K562 (cell line): ENCODE data around the gene SCN1A. TPM values are rescaled to one million over a fixed set of nuclear protein-coding genes. Genes with fewer than 3 reads are reported as not detected.

Experiments
- ATAC-seq: fragments of 200-7000 bp; cut with Tn5 transposase; 3 replicates; pipeline ENCODE4 v1.9.1; 2020; ENCODE audit warnings: moderate library complexity
- BruUV-seq: library from RNA; stranded (reverse); fragments of 400-500 nt; replicated peaks from 2 replicates; lab custom pipeline; 2021; lab: Mats Ljungman, UMichigan
- CTCF ChIA-PET: fragments of 300-600 bp; formaldehyde crosslinking; extraction: SDS; loops from one replicate; lab custom pipeline; 2021; ENCODE audit warnings: low intra/inter-chr PET ratio; lab: Yijun Ruan, JAX
- POLR2A ChIA-PET: fragments of 300-600, 350-650 bp; sonication (Branson Sonifier 250); formaldehyde crosslinking; extraction: SDS; loops from one replicate; lab custom pipeline; 2021; ENCODE audit warnings: antibody characterized with exemption, inconsistent platforms; lab: Yijun Ruan, JAX
- DNase-seq, 4 experiments: peaks; one replicate each; pipeline versions ENCODE4 v3.0.0 to v3.0.0-alpha.2; 2011 to 2018; ENCODE audit warnings: low spot score in 3 of 4, mixed read lengths in 3 of 4; ENCODE audit errors: extremely low read depth in 1 of 4
- FAIRE-seq: peaks from 2 replicates; lab custom pipeline; 2011; peaks lifted over from hg19 to GRCh38; lab: Jason Lieb, UNC
- H2AFZ ChIP-seq: 2 replicates; pipeline ENCODE4 v1.6.0; 2011; ENCODE audit warnings: low read depth, low read length, control low read depth, inconsistent platforms
- H3K27ac ChIP-seq: fragments of 200-600 bp; 3 replicates; pipeline ENCODE4 v1.8.0; 2011; ENCODE audit warnings: low read depth, mild to moderate bottlenecking, control low read depth, inconsistent platforms, low read length, moderate library complexity, mixed read lengths; ENCODE audit errors: extremely low read depth
- H3K27me3 ChIP-seq, 2 experiments: fragments of 300-600 bp in 1 of 2; 2 replicates in 1 of 2; 3 replicates in 1 of 2; pipeline versions ENCODE4 v1.6.0 to v1.8.0; 2011; ENCODE audit warnings: inconsistent platforms in 2 of 2, low read length in 2 of 2, mild to moderate bottlenecking in 1 of 2, mixed read lengths in 1 of 2, moderate library complexity in 1 of 2; ENCODE audit not compliant: control insufficient read depth in 2 of 2, insufficient read depth in 2 of 2
- H3K36me3 ChIP-seq: fragments of 300-600 bp; 3 replicates; pipeline ENCODE4 v1.8.0; 2011; ENCODE audit warnings: mild to moderate bottlenecking, low read length, inconsistent platforms; ENCODE audit not compliant: control insufficient read depth, insufficient read depth
- H3K4me1 ChIP-seq, 2 experiments: fragments of 200-600 bp in 1 of 2; replicated peaks in 1 of 2; 2 replicates in 1 of 2; 3 replicates in 1 of 2; pipeline versions ENCODE4 v1.5.1 to v1.8.0; 2011; ENCODE audit warnings: inconsistent platforms in 2 of 2, low read length in 2 of 2, mild to moderate bottlenecking in 1 of 2, mixed read lengths in 1 of 2, moderate library complexity in 1 of 2; ENCODE audit not compliant: control insufficient read depth in 2 of 2, insufficient read depth in 2 of 2
- H3K4me2 ChIP-seq: 2 replicates; pipeline ENCODE4 v1.6.1; 2011; ENCODE audit warnings: low read length, control low read depth, inconsistent platforms, mixed read lengths; ENCODE audit not compliant: insufficient read depth
- H3K4me3 ChIP-seq: fragments of 200-600 bp; sonication (generic), shearing (Covaris generic); 2 replicates; pipeline ENCODE4 v1.5.1; 2016; ENCODE audit warnings: control low read depth, inconsistent platforms
- H3K79me2 ChIP-seq: fragments of 200-600 bp; 3 replicates; pipeline ENCODE4 v1.8.0; 2011; ENCODE audit warnings: low read length, inconsistent platforms; ENCODE audit not compliant: control insufficient read depth, insufficient read depth
- H3K9ac ChIP-seq, 2 experiments: 2 replicates each; pipeline versions ENCODE4 v1.6.0 to v1.6.1; 2011; ENCODE audit warnings: low read depth in 2 of 2, low read length in 2 of 2, control low read depth in 1 of 2, inconsistent platforms in 1 of 2, mild to moderate bottlenecking in 1 of 2, mixed read lengths in 1 of 2; ENCODE audit not compliant: insufficient read depth in 1 of 2
- H3K9me1 ChIP-seq: one replicate; pipeline ENCODE4 v1.6.0; 2011; ENCODE audit warnings: inconsistent platforms, mild to moderate bottlenecking, low read length, moderate library complexity; ENCODE audit not compliant: control insufficient read depth, insufficient read depth
- H3K9me3 ChIP-seq: replicated peaks from 2 replicates; pipeline ENCODE4 v1.5.1; 2011; ENCODE audit warnings: low read depth, low read length, inconsistent platforms; ENCODE audit not compliant: control insufficient read depth, insufficient read depth
- H4K20me1 ChIP-seq: replicated peaks from 2 replicates; pipeline ENCODE4 v1.6.1; 2011; ENCODE audit warnings: low read length, inconsistent platforms, mixed read lengths; ENCODE audit not compliant: control insufficient read depth, insufficient read depth
- CHD4 ChIP-seq: fragments of 200-600 bp; sonication (generic); IDR thresholded peaks from 3 replicates; pipeline ENCODE4 v1.6.1; 2012; ENCODE audit warnings: low read depth, mild to moderate bottlenecking, mixed read lengths, low read length, inconsistent platforms; ENCODE audit not compliant: insufficient read depth, insufficient replicate concordance, poor library complexity, severe bottlenecking
- ETS2 ChIP-seq: IDR thresholded peaks from 2 replicates; pipeline ENCODE4 v1.6.1; 2016; ENCODE audit warnings: borderline replicate concordance, missing genetic modification characterization, mild to moderate bottlenecking, moderate library complexity, missing compliant biosample characterization; ENCODE audit not compliant: poor library complexity, severe bottlenecking
- FOS ChIP-seq: IDR thresholded peaks from 3 replicates; pipeline ENCODE4 v1.6.1; 2011; ENCODE audit not compliant: insufficient read length; ENCODE audit errors: extremely low read depth
- GABPB1 ChIP-seq: sonication (generic); formaldehyde crosslinking; IDR thresholded peaks from 2 replicates; pipeline ENCODE4 v1.8.0; 2022; ENCODE audit warnings: mild to moderate bottlenecking, missing genetic modification reagents
- HDAC3 ChIP-seq: fragments of 450-650 bp; IDR thresholded peaks from 2 replicates; pipeline ENCODE4 v1.6.1; 2018; ENCODE audit warnings: borderline replicate concordance, mild to moderate bottlenecking, moderate library complexity; ENCODE audit not compliant: partially characterized antibody
- KLF16 ChIP-seq: IDR thresholded peaks from 2 replicates; pipeline ENCODE4 v1.6.1; 2016; ENCODE audit warnings: antibody characterized with exemption
- OTX1 ChIP-seq: fragments of 450-650 bp; formaldehyde crosslinking; IDR thresholded peaks from 2 replicates; pipeline ENCODE4 v1.4.0; 2022; ENCODE audit warnings: mild to moderate bottlenecking
- SP2 ChIP-seq: IDR thresholded peaks from 2 replicates; pipeline ENCODE4 v1.6.1; 2011; ENCODE audit warnings: mild to moderate bottlenecking, low read depth, low read length, moderate library complexity; ENCODE audit not compliant: poor library complexity, severe bottlenecking; ENCODE audit errors: extremely low read depth
- ZNF143 ChIP-seq: sonication (generic); formaldehyde crosslinking; IDR thresholded peaks from 2 replicates; pipeline ENCODE4 v1.9.0; 2022; ENCODE audit warnings: mild to moderate bottlenecking, missing genetic modification reagents
- WGBS: fragments of 100-300 bp; shearing (Covaris generic); methylation state at CpG from one replicate; pipeline ENCODE4 v1.1.6; 2016; ENCODE audit warnings: low coverage, mixed read lengths; ENCODE audit not compliant: insufficient coverage; ENCODE audit errors: missing lambda C conversion rate; 5-methylcytosine and 5-hydroxymethylcytosine counted together
- in situ Hi-C: fragments of 300-500 bp; cut with MboI; formaldehyde crosslinking; loops from 4 replicates; pipeline ENCODE4 v1.15.0; 2018; ENCODE audit warnings: inconsistent platforms, mixed read lengths
- intact Hi-C: fragments of 100-400 bp; cut with micrococcal nuclease; formaldehyde crosslinking; loops from 2 replicates; pipeline ENCODE4 v1.14.2; 2022
- polyA plus RNA-seq, 8 experiments: library from polyadenylated mRNA; depleted of rRNA in 4 of 8; stranded (reverse) in 5 of 8; unstranded in 3 of 8; fragments of >200 nt; fragmentation: Nextera tagmentation in 2 of 8; fragmentation: Illumina TruSeq in 1 of 8; extraction: Ambion mirVana in 2 of 8; extraction: Trizol in 1 of 8; gene quantifications; 2 replicates each; pipeline versions ENCODE4 v1.2.1 to v1.2.3, GENCODE V29; 2011 to 2014; ENCODE audit warnings: inconsistent platforms in 1 of 8, missing spikeins in 1 of 8
- total RNA-seq, 7 experiments: library from RNA; depleted of rRNA in 6 of 7; stranded (reverse); fragments of >200 nt in 6 of 7; fragmentation: Illumina TruSeq in 2 of 7; extraction: Trizol in 2 of 7; gene quantifications; 2 replicates each; pipeline versions ENCODE4 v1.2.1 to v1.2.3, GENCODE V29; 2011 to 2021; ENCODE audit warnings: low replicate concordance in 1 of 7
- TF ChIP-seq, protein P1 (sequence below): IDR thresholded peaks from 3 replicates; pipeline ENCODE4 v1.6.1; 2011; ENCODE audit warnings: borderline replicate concordance, mild to moderate bottlenecking, moderate library complexity; ENCODE audit not compliant: insufficient read length; ENCODE audit errors: extremely low read depth
- TF ChIP-seq, protein P2 (sequence below), 2 experiments: fragments of 450-650 bp; IDR thresholded peaks; 2 replicates each; pipeline ENCODE4 v1.6.1; 2016

Gene SCN1A
- total and polyA plus RNA-seq, 9 of the 15 experiments (the other 6 are each of a cell fraction or from before 2014, with no cell fraction given) = not detected

DNA sequence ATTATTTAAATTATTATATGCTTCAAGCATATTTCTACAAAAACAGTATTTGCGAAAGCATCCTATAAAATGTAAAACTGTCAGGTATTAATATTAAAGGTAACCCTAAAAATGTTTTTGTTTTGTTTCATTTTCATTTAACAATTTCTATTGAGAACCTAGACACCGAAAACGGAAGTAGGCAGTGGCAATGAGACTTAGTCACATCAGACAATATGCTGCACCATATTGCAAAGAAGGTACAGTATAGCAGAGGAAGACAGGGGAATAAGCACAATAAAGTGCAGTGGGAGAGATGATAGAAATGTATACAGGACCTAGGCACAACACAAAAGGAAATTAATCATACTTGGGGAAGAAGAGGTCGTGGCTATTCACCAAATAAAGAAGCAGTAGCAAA, 12.2 kb downstream of the SCN1A start:
- peak overlapping the region; percentile 43 for H2AFZ ChIP-seq
- CTCF ChIA-PET = no interaction called here
- no peak overlapping the region for H3K9ac ChIP-seq
- H3K36me3 ChIP-seq = no peaks in the 10 kb centered on the region
- no peak for FAIRE-seq
- in situ Hi-C loops (no loop called here), intact Hi-C loops (no loop called here)
- H3K27me3 ChIP-seq = no peaks in the 10 kb centered on the region
- TF ChIP-seq GABPB1 (CRISPR knock-in tag) = no peak
- TF ChIP-seq CHD4 = no peak
- no peaks in the 10 kb centered on the region for H3K9me3 ChIP-seq
- H3K4me3 ChIP-seq = no peak overlapping the region
- H3K79me2 ChIP-seq = no peaks in the 10 kb centered on the region
- DNase-seq = no peak
- no peak overlapping the region for H3K4me2 ChIP-seq
- POLR2A ChIA-PET = no interaction called here
- ATAC-seq = 0 out of 3 replicates have a peak, but pooled peaks have one; percentile 43
- no peaks in the 10 kb centered on the region for H3K4me1 ChIP-seq
- no peaks in the 10 kb centered on the region for H4K20me1 ChIP-seq
- H3K9me1 ChIP-seq = no peaks in the 10 kb centered on the region
- H3K27ac ChIP-seq = no peak overlapping the region
- no TSS peak for BruUV-seq
- 2% methylated on average over 4 of the region's 4 CpGs for WGBS

DNA sequence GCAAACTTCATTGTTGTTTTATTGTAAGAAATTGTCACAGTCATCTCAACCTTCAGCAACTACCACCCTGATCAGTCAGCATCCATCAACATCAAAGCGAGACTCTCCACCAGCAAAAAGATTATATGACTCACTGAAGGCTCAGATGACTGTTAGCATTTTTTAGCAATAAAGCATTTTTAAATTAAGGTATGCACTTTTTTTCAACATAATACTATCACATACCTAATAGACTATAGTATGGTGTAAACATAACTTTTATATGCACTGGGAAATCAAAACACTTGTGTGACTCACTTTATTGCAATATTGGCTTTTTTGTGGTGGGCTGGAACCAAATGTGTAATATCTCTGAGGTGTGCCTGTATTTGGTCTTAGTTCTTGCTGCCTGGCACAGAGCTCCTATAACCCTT, 15.6 kb downstream of the SCN1A start:
- ChIA-PET CTCF (no interaction called here), POLR2A (no interaction called here)
- no peak overlapping the region for H3K4me3 ChIP-seq
- BruUV-seq = no TSS peak
- H2AFZ ChIP-seq = no peak overlapping the region
- in situ Hi-C loops (no loop called here), intact Hi-C loops (no loop called here)
- no peak overlapping the region for H3K9ac ChIP-seq
- ATAC-seq (no peak), FAIRE-seq (no peak), DNase-seq (no peak)
- H3K27me3 ChIP-seq = no peaks in the 10 kb centered on the region
- H3K36me3 ChIP-seq = no peaks in the 10 kb centered on the region
- 0% methylated on average over 1 of the region's 1 CpG for WGBS
- H3K4me1 ChIP-seq = no peaks in the 10 kb centered on the region
- H4K20me1 ChIP-seq = no peaks in the 10 kb centered on the region
- no peaks in the 10 kb centered on the region for H3K9me1 ChIP-seq
- no peaks in the 10 kb centered on the region for H3K79me2 ChIP-seq
- no peak overlapping the region for H3K4me2 ChIP-seq
- H3K27ac ChIP-seq = no peak overlapping the region
- no peaks in the 10 kb centered on the region for H3K9me3 ChIP-seq
- TF ChIP-seq, protein P1, sequence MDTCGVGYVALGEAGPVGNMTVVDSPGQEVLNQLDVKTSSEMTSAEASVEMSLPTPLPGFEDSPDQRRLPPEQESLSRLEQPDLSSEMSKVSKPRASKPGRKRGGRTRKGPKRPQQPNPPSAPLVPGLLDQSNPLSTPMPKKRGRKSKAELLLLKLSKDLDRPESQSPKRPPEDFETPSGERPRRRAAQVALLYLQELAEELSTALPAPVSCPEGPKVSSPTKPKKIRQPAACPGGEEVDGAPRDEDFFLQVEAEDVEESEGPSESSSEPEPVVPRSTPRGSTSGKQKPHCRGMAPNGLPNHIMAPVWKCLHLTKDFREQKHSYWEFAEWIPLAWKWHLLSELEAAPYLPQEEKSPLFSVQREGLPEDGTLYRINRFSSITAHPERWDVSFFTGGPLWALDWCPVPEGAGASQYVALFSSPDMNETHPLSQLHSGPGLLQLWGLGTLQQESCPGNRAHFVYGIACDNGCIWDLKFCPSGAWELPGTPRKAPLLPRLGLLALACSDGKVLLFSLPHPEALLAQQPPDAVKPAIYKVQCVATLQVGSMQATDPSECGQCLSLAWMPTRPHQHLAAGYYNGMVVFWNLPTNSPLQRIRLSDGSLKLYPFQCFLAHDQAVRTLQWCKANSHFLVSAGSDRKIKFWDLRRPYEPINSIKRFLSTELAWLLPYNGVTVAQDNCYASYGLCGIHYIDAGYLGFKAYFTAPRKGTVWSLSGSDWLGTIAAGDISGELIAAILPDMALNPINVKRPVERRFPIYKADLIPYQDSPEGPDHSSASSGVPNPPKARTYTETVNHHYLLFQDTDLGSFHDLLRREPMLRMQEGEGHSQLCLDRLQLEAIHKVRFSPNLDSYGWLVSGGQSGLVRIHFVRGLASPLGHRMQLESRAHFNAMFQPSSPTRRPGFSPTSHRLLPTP = no peak
- no peak for TF ChIP-seq HDAC3
- TF ChIP-seq SP2 = no peak
- TF ChIP-seq ZNF143 (CRISPR knock-in tag) = no peak
- TF ChIP-seq KLF16 = no peak
- no peak for TF ChIP-seq FOS
- no peak for TF ChIP-seq ETS2 (tag)
- TF ChIP-seq, protein P2, sequence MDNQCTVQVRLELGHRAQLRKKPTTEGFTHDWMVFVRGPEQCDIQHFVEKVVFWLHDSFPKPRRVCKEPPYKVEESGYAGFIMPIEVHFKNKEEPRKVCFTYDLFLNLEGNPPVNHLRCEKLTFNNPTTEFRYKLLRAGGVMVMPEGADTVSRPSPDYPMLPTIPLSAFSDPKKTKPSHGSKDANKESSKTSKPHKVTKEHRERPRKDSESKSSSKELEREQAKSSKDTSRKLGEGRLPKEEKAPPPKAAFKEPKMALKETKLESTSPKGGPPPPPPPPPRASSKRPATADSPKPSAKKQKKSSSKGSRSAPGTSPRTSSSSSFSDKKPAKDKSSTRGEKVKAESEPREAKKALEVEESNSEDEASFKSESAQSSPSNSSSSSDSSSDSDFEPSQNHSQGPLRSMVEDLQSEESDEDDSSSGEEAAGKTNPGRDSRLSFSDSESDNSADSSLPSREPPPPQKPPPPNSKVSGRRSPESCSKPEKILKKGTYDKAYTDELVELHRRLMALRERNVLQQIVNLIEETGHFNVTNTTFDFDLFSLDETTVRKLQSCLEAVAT (IDR thresholded peaks at IDR 0.05) = no peak
- no peak for TF ChIP-seq OTX1 (CRISPR knock-in tag)
